Iris pigment epithelial cell (primary cell): ENCODE results near the gene CCDC134.
A peak's percentile ranks its signal among the peaks of the same experiment; 100 is the strongest.

Experiments
- DNase-seq: peaks from one replicate; pipeline ENCODE4 v3.0.0-alpha.2; 2011; ENCODE audit warnings: low read depth

CCDC134 gene

GRCh38 chr22:41800348-41801146, at the start of gene CCDC134:
Gene CCDC134 (plus strand): TSS chr22:41800679. CDS start chr22:41808891, 8,212 bp downstream.
- peak; percentile 76 for DNase-seq

GRCh38 chr22:41752011-41752970, 48.2 kb upstream of the CCDC134 start:
- no peak for DNase-seq

GRCh38 chr22:41753984-41754383, 46.5 kb upstream of the CCDC134 start:
- no peak for DNase-seq

GRCh38 chr22:41757502-41757901, 43.0 kb upstream of the CCDC134 start:
- no peak for DNase-seq

GRCh38 chr22:41758231-41758630, 42.2 kb upstream of the CCDC134 start:
- no peak for DNase-seq

GRCh38 chr22:41762980-41763779, 37.3 kb upstream of the CCDC134 start:
- DNase-seq: peak; percentile 32

GRCh38 chr22:41766476-41766875, 34.0 kb upstream of the CCDC134 start:
- no peak for DNase-seq

GRCh38 chr22:41768430-41768829, 32.0 kb upstream of the CCDC134 start:
- peak; percentile 62 for DNase-seq

GRCh38 chr22:41770715-41771468, 29.6 kb upstream of the CCDC134 start:
- no peak for DNase-seq

- DNase-seq: no peak
Measured at GRCh38 chr22:41772198-41772597, 28.3 kb upstream of the CCDC134 start.

GRCh38 chr22:41772645-41773044, 27.8 kb upstream of the CCDC134 start:
- DNase-seq: peak; percentile 17

- no peak for DNase-seq
Measured at GRCh38 chr22:41775338-41775737, 25.1 kb upstream of the CCDC134 start.

GRCh38 chr22:41775976-41776375, 24.5 kb upstream of the CCDC134 start:
- no peak for DNase-seq

- no peak for DNase-seq
Measured at GRCh38 chr22:41776381-41776780, 24.1 kb upstream of the CCDC134 start.

- no peak for DNase-seq
Measured at GRCh38 chr22:41777749-41778425, 22.6 kb upstream of the CCDC134 start.

- no peak for DNase-seq
Measured at GRCh38 chr22:41779929-41780505, 20.5 kb upstream of the CCDC134 start.

- peak; percentile 80 for DNase-seq
Measured at GRCh38 chr22:41780746-41781505, 19.6 kb upstream of the CCDC134 start.

GRCh38 chr22:41781507-41781906, 19.0 kb upstream of the CCDC134 start:
- DNase-seq: no peak

- DNase-seq: no peak
Measured at GRCh38 chr22:41782316-41782715, 18.2 kb upstream of the CCDC134 start.

- no peak for DNase-seq
Measured at GRCh38 chr22:41782751-41783150, 17.7 kb upstream of the CCDC134 start.
